GM18520 (cell line): ENCODE results near the gene TTC28.
"Not testable (repeated sequence)": the region's sequence is repeated elsewhere in the genome, so short reads cannot be mapped to it uniquely, and the experiment has no call there.

Experiments
- ATAC-seq: cut with Tn5 transposase; IDR thresholded peaks from one replicate; pipeline ENCODE4 v1.9.1; 2021; ENCODE audit not compliant: unreplicated experiment

TTC28 gene

GRCh38 chr22:28562324-28562723, 117.3 kb downstream of the TTC28 start:
- ATAC-seq, result no peak

GRCh38 chr22:28560743-28561101, 118.9 kb downstream of the TTC28 start:
- ATAC-seq, result not testable (repeated sequence)

GRCh38 chr22:28560046-28560742, 119.4 kb downstream of the TTC28 start:
- ATAC-seq, result no peak

DNA sequence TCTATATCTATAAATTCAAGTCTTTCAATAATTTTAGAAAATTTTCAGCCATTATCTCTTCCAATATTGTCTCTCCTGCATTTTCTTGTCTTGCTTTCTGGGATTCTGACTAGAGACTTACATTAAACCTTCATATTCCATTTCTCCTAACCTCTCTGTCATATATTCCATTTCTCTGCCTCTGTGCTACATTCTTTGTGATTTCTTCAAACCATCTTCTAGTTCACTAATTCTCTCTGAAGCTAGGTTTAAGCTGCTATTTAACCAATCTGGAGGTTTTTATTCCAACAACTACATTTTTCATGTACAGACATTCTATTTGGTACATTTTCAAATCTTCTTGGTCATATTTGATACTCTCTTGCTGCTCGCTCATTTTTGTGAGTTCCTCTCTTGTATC, 122.5 kb downstream of the TTC28 start:
- ATAC-seq, result no peak

GRCh38 chr22:28553108-28553866, 126.4 kb downstream of the TTC28 start:
- ATAC-seq, result not testable (repeated sequence)

GRCh38 chr22:28548406-28548805, 131.2 kb downstream of the TTC28 start:
- no peak for ATAC-seq

DNA sequence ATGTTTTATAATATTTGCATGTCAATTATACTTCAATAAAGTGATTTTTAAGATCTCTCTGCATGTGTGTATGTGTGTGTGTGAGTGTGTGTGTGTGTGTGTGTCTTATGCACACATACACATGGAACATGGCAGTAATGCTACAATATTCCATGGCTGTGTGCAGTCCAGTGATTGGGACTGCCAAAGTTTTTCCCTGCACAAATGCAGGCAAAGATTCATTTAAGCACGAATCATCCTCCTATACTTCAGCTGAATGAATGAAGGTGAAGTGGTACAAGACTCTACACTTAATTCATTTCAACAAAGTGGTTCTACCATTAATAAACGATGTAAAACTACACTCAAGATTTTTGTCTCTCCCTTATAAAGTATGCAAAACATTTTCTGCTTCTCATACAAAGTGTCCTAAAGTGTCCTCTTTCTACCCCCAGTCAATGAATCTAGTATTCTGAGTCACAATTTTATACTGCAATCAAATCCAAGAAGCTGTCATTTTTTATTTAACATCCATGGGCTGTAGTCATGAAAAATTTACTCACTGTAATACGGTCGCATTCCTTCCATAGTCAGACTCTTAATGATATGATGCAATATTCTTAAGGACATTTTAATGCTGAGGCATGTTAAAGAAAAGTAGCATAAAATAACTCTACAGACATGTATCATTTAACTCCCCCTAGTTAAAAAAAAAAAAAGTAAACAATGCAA, 132.4 kb downstream of the TTC28 start:
- ATAC-seq, result no peak

DNA sequence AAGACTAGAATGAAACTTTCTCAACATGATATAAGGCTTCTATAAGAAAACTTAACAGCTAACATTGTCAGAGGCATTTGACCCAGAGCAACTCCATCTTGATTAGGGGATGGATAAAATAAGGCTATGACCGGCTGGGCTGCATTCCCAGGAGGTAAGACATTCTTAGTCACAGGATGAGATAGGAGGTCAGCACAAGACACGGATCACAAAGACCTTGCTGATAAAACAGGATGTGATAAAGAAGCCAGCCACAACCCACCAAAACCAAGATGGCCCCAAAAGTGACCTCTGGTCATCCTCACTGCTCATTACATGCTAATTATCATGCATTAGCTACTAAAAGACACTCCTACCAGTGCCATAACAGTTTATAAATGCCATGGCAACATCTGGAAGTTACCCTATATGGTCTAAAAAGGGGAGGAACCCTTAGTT, 135.2 kb downstream of the TTC28 start:
- no peak for ATAC-seq

- ATAC-seq, result no peak
Observed at GRCh38 chr22:28542980-28543621, 136.5 kb downstream of the TTC28 start.

GRCh38 chr22:28541137-28541536, 138.5 kb downstream of the TTC28 start:
- ATAC-seq, result no peak

DNA sequence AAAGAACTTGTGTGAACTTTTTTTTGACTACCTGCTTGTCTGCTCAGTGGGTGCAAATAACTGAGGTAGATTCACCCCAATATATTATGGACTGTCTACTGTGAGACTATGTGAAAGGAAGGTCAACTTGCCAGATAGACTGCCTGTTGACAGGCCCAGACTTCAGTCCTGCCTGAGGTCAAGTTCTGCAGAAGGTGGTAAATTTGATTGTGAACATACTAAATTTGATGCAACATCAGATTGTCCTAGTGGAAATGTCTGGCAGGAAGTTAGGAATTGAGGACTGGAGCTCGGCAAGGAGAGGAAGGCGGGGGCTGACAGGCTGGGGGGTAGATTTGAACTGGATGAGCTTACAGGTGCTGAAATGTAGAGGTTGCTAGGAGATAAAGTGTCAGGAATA, 140.7 kb downstream of the TTC28 start:
- ATAC-seq, result no peak

DNA sequence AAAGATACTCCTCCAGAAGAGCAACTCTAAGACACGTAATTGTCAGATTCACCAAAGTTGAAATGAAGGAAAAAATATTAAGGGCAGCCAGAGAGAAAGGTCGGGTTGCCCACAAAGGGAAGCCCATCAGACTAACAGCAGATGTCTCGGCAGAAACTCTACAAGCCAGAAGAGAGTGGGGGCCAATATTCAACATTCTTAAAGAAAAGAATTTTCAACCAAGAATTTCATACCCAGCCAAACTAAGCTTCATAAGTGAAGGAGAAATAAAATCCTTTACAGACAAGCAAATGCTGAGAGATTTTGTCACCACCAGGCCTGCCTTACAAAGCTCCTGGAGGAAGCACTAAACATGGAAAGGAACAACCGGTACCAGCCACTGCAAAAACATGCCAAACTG, 149.1 kb downstream of the TTC28 start:
- ATAC-seq, result not testable (repeated sequence)

DNA sequence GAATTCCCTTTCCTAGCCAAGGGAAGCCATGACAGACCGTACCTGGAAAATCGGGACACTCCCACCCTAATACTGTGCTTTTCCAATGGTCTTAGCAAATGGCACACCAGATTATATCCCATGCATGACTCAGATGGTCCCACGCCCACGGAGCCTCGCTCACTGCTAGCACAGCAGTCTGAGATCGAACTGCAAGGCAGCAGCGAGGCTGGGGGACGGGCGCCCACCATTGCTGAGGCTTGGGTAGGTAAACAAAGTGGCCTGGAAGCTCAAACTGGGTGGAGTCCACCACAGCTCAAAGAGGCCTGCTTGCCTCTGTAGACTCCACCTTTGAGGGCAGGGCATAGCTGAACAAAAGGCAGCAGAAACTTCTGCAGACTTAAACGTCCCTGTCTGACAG, 150.5 kb downstream of the TTC28 start:
- ATAC-seq, result not testable (repeated sequence)

GRCh38 chr22:28521451-28521850, 158.2 kb downstream of the TTC28 start:
- ATAC-seq, result no peak

DNA sequence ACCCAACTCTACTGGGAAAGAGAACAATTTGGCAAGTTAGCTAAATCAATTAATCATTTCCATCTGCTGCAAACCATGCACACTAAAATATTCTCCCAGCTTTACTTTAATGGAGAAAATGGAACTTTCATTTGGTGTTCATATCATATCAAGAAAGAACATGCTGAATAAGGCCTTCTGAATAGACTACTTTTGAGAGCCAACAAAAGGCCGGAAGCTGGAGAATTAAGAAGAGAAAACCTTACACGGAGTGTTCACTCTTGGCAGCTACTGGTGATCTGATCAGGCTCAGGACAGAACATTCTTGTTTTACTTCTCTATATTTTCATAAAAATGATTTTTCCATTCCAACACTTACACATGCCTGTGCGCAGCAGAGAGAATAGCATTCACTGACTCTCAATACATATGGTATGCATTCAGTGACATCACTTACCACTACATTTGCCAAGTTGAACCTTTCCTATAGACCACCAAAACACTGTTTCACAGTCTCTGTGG, 165.3 kb downstream of the TTC28 start:
- ATAC-seq, result no peak

DNA sequence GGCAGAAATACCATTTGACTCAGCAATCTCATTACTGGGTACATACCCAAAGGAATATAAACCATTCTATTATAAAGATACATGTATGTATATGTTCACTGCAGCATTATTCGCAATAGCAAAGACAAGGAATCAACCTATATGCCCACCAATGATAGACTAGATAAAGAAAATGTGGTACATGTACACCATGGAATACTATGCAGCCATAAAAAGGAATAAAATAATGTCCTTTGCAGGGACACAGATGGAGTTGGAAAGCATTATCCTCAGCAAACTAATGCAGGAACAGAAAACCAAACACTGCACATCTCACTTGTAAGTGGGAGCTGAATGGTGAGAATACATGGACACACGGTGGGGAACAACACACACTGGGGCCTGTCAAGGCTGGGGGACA, 167.3 kb downstream of the TTC28 start:
- ATAC-seq, result not testable (repeated sequence)

- no peak for ATAC-seq
Observed at GRCh38 chr22:28507896-28508295, 171.7 kb downstream of the TTC28 start.

GRCh38 chr22:28506150-28506535, 173.5 kb downstream of the TTC28 start:
- ATAC-seq, result no peak

- ATAC-seq, result no peak
Observed at GRCh38 chr22:28505416-28506149, 174.1 kb downstream of the TTC28 start.

- no peak for ATAC-seq
Observed at GRCh38 chr22:28500006-28500405, 179.6 kb downstream of the TTC28 start.

DNA sequence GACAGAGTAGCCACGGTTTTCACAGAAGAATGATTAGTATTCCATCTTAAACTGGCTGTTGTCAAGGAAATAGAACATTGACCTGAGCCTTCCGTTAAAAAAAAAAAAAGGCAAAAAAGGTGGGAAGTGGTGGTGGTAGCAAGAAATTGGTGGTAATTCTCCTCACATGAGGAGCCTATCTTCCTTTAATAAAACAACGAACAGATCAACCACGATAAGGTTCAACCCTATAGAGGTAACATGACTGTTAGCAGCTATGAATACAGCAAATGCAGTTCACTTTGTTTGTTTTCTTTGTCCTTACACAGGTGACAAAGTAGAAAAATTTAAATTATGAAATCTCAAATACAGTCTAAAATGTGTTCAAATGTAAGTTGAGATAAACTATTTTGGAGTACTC, 181.6 kb downstream of the TTC28 start:
- no peak for ATAC-seq
